Esophagus muscularis mucosa (tissue), 4 donors: ENCODE data around the gene TEX38.

Source experiments
- EP300 ChIP-seq: sonication (generic); formaldehyde crosslinking; IDR thresholded peaks from one replicate; pipeline ENCODE4 v1.6.1; 2017; ENCODE audit warnings: antibody characterized with exemption
- POLR2A ChIP-seq: fragments of 450-650 bp; IDR thresholded peaks from one replicate; pipeline ENCODE4 v1.6.1; 2017; ENCODE audit warnings: antibody characterized with exemption, moderate library complexity, mild to moderate bottlenecking, low read depth
- POLR2AphosphoS5 ChIP-seq, 2 donors: sonication (generic); formaldehyde crosslinking; IDR thresholded peaks; one replicate each; pipeline ENCODE4 v1.6.1; 2017; ENCODE audit warnings: antibody characterized with exemption in 2 of 2
- TF ChIP-seq, protein P1 (sequence below), 3 experiments: fragments of 200-600 bp in 2 of 3; fragments of 450-650 bp in 1 of 3; sonication (generic) in 2 of 3; IDR thresholded peaks; one replicate each; pipeline ENCODE4 v1.5.1; 2017 to 2019; ENCODE audit warnings: antibody characterized with exemption in 3 of 3, mild to moderate bottlenecking in 2 of 3, moderate library complexity in 1 of 3

DNA sequence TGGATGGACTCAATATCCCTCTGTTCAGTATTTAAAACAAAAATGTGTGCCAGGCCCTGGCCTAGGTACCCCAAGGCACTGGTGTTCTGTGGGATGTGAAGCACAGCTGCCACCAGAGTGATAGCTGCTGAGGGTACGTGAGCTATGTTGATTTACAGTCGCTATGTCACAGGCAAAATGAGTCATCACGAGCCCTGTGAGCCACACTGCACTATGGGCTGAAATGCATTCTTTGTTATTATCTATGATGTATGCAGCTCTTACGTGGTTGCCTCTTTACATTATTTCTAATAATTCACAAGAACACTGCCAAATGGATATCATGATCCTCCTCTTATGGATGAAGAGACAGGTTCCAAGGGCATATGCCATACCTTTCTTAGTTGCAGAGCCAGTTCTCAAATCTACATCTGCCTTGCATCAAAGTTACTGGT, 2.1 kb downstream of the TEX38 start:
- TF ChIP-seq, protein P1, sequence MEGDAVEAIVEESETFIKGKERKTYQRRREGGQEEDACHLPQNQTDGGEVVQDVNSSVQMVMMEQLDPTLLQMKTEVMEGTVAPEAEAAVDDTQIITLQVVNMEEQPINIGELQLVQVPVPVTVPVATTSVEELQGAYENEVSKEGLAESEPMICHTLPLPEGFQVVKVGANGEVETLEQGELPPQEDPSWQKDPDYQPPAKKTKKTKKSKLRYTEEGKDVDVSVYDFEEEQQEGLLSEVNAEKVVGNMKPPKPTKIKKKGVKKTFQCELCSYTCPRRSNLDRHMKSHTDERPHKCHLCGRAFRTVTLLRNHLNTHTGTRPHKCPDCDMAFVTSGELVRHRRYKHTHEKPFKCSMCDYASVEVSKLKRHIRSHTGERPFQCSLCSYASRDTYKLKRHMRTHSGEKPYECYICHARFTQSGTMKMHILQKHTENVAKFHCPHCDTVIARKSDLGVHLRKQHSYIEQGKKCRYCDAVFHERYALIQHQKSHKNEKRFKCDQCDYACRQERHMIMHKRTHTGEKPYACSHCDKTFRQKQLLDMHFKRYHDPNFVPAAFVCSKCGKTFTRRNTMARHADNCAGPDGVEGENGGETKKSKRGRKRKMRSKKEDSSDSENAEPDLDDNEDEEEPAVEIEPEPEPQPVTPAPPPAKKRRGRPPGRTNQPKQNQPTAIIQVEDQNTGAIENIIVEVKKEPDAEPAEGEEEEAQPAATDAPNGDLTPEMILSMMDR (IDR thresholded peaks at IDR 0.05): no peak
- TF ChIP-seq POLR2A: no peak
- TF ChIP-seq EP300: no peak
- no peak for TF ChIP-seq POLR2AphosphoS5 (IDR thresholded peaks at IDR 0.05)
